KBM-7 (cell line): ENCODE results near the gene PHF1.
A peak's percentile ranks its signal among the peaks of the same experiment; 100 is the strongest.
"Not testable (repeated sequence)": the region's sequence is repeated elsewhere in the genome, so short reads cannot be mapped to it uniquely, and the experiment has no call there.

Source experiments
- DNase-seq: peaks from one replicate; pipeline ENCODE4 v3.0.0-alpha.2; 2015
- in situ Hi-C: fragments of 300-500 bp; cut with MboI; formaldehyde crosslinking; loops from 2 replicates; pipeline ENCODE4 v1.14.3; 2020; ENCODE audit warnings: low sequenced_read_pairs, low pct_unique_long_range_greater_than_20kb, mixed read lengths

PHF1 gene

GRCh38 chr6:33410711-33411631 is at the start of gene PHF1:
PHF1 (plus strand) TSS chr6:33411014; CDS start chr6:33412264, 1,250 bp downstream.
- in situ Hi-C loops: no loop called here
- DNase-seq: peak; percentile 71

DNA sequence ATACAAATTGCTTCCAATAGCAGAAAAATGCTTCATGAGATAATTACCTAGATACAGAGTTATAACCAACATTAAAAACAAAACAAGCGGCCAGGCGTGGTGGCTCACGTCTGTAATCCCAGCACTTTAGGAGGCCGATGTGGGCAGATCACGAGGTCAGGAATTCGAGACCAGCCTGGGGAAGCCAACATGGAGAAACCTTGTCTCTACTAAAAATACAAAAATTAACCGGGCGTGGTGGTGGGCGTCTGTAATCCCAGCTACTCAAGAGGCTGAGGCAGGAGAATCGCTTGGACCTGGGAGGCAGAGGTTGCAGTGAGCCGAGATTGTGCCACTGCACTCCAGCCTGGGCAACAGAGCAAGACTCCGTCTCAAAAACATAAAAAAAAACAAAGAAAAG is 47.3 kb upstream of the PHF1 start:
- in situ Hi-C loops, DNase-seq: not testable (repeated sequence)

DNA sequence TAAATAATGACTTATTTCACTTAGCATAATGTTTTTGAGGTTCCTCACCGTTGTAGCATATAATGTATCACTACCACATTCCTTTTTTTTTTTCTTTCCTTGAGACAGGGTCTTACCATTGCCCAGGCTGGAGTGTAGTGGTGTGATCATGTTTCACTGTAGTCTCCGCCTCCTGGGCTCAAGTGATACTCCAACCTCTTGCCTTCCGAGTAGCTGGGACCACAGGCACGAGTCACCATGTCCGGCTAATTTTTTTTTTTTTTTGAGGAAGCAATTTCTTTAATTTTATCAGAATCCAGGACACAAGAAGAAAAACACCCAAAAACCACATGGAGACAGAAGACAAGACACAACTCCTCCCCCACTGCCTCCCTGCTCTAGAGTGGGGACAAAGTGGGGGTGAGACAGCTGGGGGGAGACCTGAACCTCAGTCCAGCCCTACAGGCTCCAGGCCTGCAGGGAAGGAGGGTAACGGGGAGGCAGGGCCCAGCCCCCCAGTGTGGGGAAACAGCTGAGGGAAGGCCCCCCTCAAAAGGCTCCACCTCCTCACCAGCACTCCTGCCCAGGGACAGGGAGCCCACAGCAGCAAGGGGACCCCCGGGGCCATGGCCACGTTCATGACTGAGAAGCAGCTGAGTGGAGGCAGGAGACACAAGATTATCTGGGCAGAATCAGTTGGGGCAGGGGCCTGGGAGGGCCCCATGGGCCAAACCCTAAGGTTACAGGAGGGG is 46.2 kb upstream of the PHF1 start:
- peak; percentile 69 for DNase-seq

GRCh38 chr6:33365206-33365971 is 45.4 kb upstream of the PHF1 start:
- in situ Hi-C loops, DNase-seq: not testable (repeated sequence)

More for the DNA sequence above, 46.2 kb upstream of the PHF1 start:
- in situ Hi-C loops: not testable (repeated sequence)

DNA sequence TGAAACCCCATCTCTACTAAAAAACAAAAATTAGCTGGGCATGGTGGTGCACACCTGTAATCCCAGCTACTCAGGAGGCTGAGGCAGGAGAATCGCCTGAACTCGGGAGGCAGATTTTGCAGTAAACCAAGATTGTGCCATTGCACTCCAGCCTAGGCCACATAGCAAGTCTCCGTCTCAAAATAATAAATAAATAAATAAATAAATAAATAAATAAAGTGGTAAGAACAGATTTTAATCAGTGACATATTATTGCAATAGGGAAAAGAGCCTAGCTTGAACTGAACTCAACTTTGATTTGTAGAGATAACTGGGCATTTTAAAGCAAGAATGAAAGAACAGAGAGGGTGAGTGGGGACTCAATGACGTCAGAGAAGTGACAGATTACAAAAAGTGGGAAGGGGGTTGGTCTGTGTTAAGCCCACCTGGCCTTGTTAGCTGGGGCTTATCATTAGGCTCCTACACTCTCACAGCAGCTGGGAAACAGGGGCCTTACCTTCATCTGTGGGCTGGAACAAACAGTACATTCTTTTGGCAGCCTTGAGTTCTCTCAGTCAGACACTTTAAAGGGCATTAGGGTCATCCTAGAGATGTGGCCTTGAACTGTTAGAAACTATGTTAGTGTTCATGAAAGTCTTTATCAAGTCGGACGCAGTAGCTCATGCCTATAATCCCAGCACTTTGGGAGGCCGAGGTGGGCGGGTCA is 43.7 kb upstream of the PHF1 start:
- in situ Hi-C loops: no loop called here
- no peak for DNase-seq

DNA sequence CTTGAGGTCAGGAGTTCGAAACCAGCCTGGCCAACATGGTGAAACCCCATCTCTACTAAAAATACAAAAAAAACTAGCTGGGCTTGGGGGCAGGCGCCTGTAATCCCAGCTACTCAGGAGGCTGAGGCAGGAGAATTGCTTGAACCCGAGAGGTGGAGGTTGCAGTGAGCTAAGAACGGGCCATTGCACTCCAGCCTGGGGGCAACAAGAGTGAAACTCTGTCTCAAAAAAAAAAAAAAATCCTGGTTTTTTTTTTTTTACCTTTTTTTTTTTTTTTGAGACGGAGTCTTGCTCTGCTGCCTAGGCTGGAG is 43.1 kb upstream of the PHF1 start:
- DNase-seq, in situ Hi-C loops: not testable (repeated sequence)

GRCh38 chr6:33371901-33372300 is 38.9 kb upstream of the PHF1 start:
- in situ Hi-C loops, DNase-seq: not testable (repeated sequence)

DNA sequence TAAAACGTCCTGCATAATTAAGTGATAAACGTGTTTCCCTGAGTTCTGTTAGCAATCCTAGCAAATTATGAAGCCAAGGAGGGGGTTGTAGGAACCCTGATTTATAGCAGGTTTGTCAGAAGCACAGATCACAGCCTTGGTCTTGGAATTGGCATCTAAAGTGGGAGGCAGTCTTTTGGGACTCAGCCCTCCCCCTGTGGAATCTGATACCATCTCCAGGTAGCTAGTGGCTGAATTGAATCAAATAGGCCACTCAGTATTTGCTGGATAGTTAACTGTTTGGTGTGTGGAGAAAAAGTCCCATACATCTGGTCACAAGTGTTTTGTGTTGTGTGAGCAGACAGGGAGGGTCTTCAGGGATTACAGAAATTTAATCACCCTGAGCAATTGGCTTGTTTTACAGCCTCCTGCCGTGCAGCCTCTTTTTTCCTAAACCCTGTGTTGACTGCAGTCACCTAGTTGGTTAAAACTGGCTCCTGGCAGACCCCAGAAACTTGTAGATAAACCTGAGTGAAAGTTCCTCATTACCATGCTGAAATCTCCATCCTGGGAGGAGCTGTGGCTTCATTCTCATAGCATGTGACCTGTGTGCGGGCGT is 38.2 kb upstream of the PHF1 start:
- DNase-seq: no peak
- in situ Hi-C loops: no loop called here

DNA sequence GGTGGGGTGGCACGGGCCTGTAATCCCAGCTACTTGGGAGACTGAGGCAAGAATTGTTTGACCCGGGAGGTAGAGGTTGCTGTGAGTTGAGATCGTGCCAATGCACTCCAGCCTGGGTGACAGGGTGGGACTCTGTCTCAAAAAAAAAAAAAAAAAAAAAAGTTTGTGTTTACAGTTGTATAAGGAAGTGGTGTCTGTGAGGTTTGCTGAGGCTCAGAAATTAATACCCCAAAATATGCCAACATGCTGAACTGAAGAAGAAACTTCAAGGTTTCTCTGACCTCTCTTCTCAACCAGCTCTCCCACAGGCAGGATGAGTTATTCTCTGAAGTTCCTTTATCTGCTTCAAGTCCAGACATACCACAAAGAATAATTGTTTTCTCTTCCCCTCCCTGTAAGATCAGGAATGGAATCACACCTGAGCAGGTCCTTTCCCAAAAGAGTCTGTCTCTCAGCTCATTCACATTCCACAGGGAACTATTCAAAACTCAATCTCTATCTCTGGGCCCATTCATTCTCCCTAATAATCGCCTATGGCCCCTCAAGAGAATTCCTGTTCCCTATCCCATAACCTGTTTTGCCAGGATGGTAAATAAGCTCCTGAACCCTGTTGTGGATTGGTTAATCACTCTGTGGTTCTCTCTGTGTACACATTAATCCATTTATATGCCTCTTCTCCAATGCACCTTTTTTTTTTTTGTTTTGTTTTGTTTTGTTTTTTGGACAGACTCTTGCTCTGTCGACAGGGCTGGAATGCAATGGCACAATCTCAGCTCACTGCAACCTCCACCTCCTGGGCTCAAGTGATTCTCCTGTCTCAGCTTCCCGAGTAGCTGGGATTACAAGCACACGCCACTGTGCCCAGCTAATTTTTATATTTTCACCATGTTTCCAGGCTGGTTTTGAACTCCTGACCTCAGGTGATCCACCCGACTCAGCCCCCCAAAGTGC is 36.6 kb upstream of the PHF1 start:
- in situ Hi-C loops: no loop called here
- no peak for DNase-seq

- in situ Hi-C loops: no loop called here
- DNase-seq: peak; percentile 52
Observed at GRCh38 chr6:33375143-33375671, 35.6 kb upstream of the PHF1 start.

GRCh38 chr6:33377171-33377570 is 33.6 kb upstream of the PHF1 start:
- no peak for DNase-seq
- in situ Hi-C loops: no loop called here

DNA sequence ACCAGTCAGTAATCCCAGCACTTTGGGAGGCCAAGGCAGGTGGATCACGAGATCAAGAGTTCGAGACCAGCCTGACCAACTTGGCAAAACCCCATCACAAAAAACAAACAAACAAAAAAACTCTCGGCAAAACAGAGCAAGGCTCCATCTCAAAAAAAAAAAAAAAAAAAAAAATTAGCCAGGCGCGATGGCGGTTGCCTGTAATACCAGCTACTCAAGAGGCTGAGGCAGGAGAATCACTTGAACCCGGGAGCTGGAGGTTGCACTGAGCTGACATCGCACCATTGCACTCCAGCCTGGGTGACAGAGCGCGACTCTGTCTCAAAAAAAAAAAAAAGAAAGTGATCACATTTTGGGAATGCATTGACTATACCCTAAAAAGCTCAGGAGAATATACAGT is 31.6 kb upstream of the PHF1 start:
- DNase-seq, in situ Hi-C loops: not testable (repeated sequence)

DNA sequence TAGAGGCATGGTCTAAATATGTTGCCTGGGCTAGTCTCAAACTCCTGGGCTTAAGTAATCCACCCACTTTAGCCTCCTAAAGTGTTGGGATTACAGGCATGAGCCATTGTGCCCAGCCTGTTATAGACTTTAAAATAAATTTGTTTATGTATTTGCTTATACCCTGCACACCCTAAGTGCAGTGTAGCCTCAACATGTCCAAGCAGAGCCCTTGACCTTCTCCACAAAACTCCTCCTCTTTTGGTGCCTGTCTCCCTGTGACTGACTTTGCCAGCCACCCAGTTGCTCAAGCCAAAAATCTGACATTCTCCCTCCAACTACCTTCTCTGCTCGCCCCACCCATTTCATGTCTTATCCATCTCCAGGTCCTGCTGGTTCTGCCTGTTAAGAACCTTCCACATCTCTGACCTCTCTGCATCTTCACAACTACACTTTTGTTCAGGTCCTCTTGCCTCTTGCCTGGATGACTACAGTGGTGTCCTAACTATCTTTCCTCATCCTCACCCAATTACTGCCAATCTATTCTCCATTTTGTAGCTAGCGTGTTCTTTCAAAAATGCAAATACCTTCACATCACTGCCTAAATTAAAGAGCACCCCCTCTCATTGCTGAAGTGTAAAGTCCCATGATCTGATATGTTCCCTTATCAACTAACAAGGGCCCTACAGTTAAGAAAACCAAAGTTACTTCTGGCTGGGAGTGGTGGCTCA is 30.4 kb upstream of the PHF1 start:
- in situ Hi-C loops: no loop called here
- no peak for DNase-seq

DNA sequence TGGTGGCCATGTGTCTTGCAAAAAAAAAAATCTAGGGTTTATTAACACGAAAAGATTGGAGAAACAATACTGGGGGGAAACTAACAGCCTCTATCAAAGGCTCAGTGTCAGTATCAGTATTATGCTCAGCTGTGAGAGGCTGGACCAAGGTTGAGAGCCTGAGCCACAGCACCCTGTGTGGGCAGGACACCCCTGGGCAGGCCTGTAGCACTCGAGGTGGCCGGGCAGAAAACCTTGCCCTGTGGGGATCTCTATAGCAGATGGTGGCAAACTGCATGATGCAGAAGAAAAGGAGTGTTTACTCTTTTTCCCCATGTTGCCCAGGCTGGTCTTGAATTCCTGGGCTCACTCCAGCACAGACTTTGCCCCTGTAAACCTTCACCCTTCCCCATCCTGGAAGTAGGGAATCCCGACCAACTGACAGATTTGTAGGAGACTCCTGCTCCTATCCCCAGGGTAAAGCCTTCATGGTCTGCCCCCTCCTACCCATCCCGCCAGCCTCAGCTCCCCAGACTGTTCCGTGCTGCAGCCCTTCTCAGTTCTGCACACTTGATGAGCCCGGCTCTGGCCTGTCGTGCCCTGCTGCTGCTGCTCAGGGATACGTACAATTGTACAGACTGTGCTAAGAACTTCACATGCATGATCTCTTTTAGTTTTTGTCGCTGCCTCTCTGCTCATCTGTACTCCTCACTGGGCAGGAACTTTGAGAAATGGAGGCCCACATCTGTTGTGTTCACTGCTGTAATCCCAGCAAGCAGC is 27.2 kb upstream of the PHF1 start:
- in situ Hi-C loops: no loop called here
- no peak for DNase-seq

GRCh38 chr6:33384581-33385020 is 26.2 kb upstream of the PHF1 start:
- peak; percentile 28 for DNase-seq
- in situ Hi-C loops: no loop called here

- DNase-seq: no peak
- in situ Hi-C loops: no loop called here
Observed at GRCh38 chr6:33390173-33390572, 20.6 kb upstream of the PHF1 start.
